Lower lobe of right lung (tissue), 2 donors: ENCODE results near the gene ADAMTS20. TPM values are rescaled to one million over a fixed set of nuclear protein-coding genes. Genes with fewer than 3 reads are reported as not detected.
A peak's percentile ranks its signal among the peaks of the same experiment; 100 is the strongest.

Experiments used
- ATAC-seq, 2 donors: fragments of 200-7000 bp; cut with Tn5 transposase; one replicate each; pipeline ENCODE4 v1.9.1; 2020 to 2022; ENCODE audit warnings: mild to moderate bottlenecking in 2 of 2, moderate library complexity in 2 of 2
- DNase-seq: peaks from one replicate; pipeline ENCODE4 v3.0.0-alpha.2; 2020
- H3K27ac ChIP-seq: fragments of 200-600 bp; one replicate; pipeline ENCODE4 v1.8.0; 2022
- H3K27me3 ChIP-seq: fragments of 200-600 bp; one replicate; pipeline ENCODE4 v1.8.0; 2022; ENCODE audit warnings: low read depth
- H3K36me3 ChIP-seq: fragments of 200-600 bp; one replicate; pipeline ENCODE4 v1.8.0; 2022; ENCODE audit warnings: mild to moderate bottlenecking
- H3K4me1 ChIP-seq: fragments of 200-600 bp; one replicate; pipeline ENCODE4 v1.8.0; 2022
- H3K4me3 ChIP-seq: fragments of 200-600 bp; one replicate; pipeline ENCODE4 v1.8.0; 2022; ENCODE audit warnings: mild to moderate bottlenecking
- H3K9me3 ChIP-seq: fragments of 200-600 bp; one replicate; pipeline ENCODE4 v1.8.0; 2022
- intact Hi-C: fragments of 100-400 bp; cut with DNase I; formaldehyde crosslinking; loops from one replicate; pipeline ENCODE4 v1.11.0; 2022
- long read RNA-seq: library from polyadenylated mRNA; unstranded; transcript quantifications from one replicate; pipeline ENCODE4 v2.0.0, GENCODE V29; 2021
- total RNA-seq: library from RNA; stranded (reverse); fragmentation: NEBNext Ultra II Directional; extraction: Animal tissue kit (Norgen Biotek cat#: 25700); gene quantifications from one replicate; pipeline ENCODE4 v1.2.1, GENCODE V29; 2021
- TF ChIP-seq, protein P1 (sequence below): fragments of 200-600 bp; IDR thresholded peaks from one replicate; pipeline ENCODE4 v1.8.0; 2022; ENCODE audit warnings: antibody characterized with exemption, mild to moderate bottlenecking
- donor health status: DM: no; HTN: yes; CAD: no; lungs with severe emphysema.

The ADAMTS20 gene
- not detected for total RNA-seq
- long read RNA-seq, result 0 reads

DNA sequence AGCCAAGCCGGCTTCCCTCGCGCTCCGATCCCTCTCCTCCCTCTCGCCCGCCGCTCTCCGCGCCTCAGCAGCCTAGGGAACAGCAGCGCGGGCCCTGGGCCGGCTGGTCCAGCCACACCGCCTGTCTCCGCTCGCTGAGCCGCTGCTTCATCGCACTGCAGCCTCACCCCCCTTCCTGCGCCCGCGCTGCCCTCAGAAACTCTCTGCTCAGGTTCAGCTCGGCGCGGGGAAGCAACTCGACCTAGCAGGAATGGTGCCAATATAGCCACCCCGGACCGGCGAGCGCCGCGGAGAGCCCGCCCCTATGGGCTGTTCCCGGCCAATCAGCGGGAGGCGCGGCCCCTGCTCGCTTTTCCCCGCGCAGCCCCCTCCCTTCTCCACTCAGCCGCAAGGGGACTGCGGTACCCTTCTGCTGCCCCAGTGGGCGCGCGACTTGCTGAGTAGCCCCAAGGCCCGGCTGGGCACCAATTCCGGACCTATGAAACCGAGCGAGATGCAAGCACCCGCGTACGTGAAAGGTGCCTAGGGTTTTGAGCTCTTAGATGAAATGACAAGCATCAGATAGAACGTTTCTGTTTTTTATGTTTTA, at the start of gene ADAMTS20:
TSS of gene ADAMTS20 (minus strand) at position 233 of the 589 bp plus-strand sequence. CDS start 282 bp downstream, outside the sequence.
- Histone ChIP-seq H3K27me3 (peaks cover 35% of the 10 kb centered on the region), H3K36me3 (no peaks in the 10 kb centered on the region), H3K4me1 (no peaks in the 10 kb centered on the region), H3K4me3 (no peak within 1 kb of the TSS), H3K27ac (no peak within 1 kb of the TSS), H3K9me3 (peaks cover 14% of the 10 kb centered on the region)
- DNase-seq (no peak), ATAC-seq (peak in 1 of 2 donors; percentile 29)
- intact Hi-C loops, result no loop called here
- TF ChIP-seq, protein P1, sequence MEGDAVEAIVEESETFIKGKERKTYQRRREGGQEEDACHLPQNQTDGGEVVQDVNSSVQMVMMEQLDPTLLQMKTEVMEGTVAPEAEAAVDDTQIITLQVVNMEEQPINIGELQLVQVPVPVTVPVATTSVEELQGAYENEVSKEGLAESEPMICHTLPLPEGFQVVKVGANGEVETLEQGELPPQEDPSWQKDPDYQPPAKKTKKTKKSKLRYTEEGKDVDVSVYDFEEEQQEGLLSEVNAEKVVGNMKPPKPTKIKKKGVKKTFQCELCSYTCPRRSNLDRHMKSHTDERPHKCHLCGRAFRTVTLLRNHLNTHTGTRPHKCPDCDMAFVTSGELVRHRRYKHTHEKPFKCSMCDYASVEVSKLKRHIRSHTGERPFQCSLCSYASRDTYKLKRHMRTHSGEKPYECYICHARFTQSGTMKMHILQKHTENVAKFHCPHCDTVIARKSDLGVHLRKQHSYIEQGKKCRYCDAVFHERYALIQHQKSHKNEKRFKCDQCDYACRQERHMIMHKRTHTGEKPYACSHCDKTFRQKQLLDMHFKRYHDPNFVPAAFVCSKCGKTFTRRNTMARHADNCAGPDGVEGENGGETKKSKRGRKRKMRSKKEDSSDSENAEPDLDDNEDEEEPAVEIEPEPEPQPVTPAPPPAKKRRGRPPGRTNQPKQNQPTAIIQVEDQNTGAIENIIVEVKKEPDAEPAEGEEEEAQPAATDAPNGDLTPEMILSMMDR, result no peak

GRCh38 chr12:43599708-43600107, 47.7 kb upstream of the ADAMTS20 start:
- H3K27me3 ChIP-seq, result no peaks in the 10 kb centered on the region
- no peaks in the 10 kb centered on the region for H3K9me3 ChIP-seq
- no peaks in the 10 kb centered on the region for H3K36me3 ChIP-seq
- ATAC-seq (no peak), DNase-seq (no peak)
- intact Hi-C loops, result no loop called here
- TF ChIP-seq, protein P1, result no peak
- no peak overlapping the region for H3K27ac ChIP-seq
- no peak overlapping the region for H3K4me3 ChIP-seq
- no peaks in the 10 kb centered on the region for H3K4me1 ChIP-seq

DNA sequence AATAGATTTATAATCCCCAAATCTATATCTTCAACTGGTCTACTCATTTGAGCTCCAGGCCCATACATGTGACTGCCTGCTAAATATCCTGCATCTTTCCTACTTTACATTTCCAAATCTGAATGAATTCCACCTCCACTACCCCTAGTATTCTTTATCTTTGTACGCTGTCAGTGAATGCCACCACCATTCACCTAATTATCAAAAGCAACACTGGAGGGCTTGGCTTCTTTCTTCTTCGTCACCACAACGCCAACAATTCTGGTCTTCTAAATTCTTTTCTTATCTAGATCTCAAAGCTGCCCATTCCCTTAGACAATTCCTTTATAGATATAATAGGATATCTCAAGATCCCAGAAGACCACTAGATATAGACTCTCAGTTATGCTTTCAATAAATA, 47.1 kb upstream of the ADAMTS20 start:
- DNase-seq, result no peak
- ATAC-seq, result no peak
- Histone ChIP-seq H3K4me1 (no peaks in the 10 kb centered on the region), H3K4me3 (no peak overlapping the region), H3K27ac (no peak overlapping the region), H3K36me3 (no peaks in the 10 kb centered on the region), H3K9me3 (no peaks in the 10 kb centered on the region), H3K27me3 (no peaks in the 10 kb centered on the region)
- intact Hi-C loops, result no loop called here
- TF ChIP-seq, protein P1, result no peak

- H3K9me3 ChIP-seq, result no peaks in the 10 kb centered on the region
- intact Hi-C loops, result no loop called here
- no peak overlapping the region for H3K4me3 ChIP-seq
- H3K27ac ChIP-seq, result no peak overlapping the region
- TF ChIP-seq, protein P1, result no peak
- DNase-seq (no peak), ATAC-seq (no peak)
- no peaks in the 10 kb centered on the region for H3K27me3 ChIP-seq
- no peaks in the 10 kb centered on the region for H3K36me3 ChIP-seq
- no peaks in the 10 kb centered on the region for H3K4me1 ChIP-seq
Measured at GRCh38 chr12:43590307-43590706, 38.3 kb upstream of the ADAMTS20 start.

- no peaks in the 10 kb centered on the region for H3K36me3 ChIP-seq
- no peaks in the 10 kb centered on the region for H3K9me3 ChIP-seq
- DNase-seq (no peak), ATAC-seq (no peak)
- TF ChIP-seq, protein P1, result no peak
- no peaks in the 10 kb centered on the region for H3K27me3 ChIP-seq
- H3K4me1 ChIP-seq, result no peaks in the 10 kb centered on the region
- H3K27ac ChIP-seq, result no peak overlapping the region
- intact Hi-C loops, result no loop called here
- H3K4me3 ChIP-seq, result no peak overlapping the region
Measured at GRCh38 chr12:43586646-43587245, 34.7 kb upstream of the ADAMTS20 start.
